ENCODE measurements around the gene MAML3. TPM values are rescaled to one million over a fixed set of nuclear protein-coding genes. Genes with fewer than 3 reads are reported as not detected.

The MAML3 gene
- total and polyA plus RNA-seq, 2 of the 13 experiments (the other 11 are each of a cell fraction or from before 2014, with no cell fraction given) = 0.05 to 0.13 TPM

- BruUV-seq (replicated peaks) = no TSS peak
- DNase-seq (ENCODE audit: low spot score) (no peak), ATAC-seq (no peak), FAIRE-seq (no peak)
- POLR2A ChIA-PET = no interaction called here
- no peak overlapping the region for H2AFZ ChIP-seq (ENCODE audit: low read length)
- H3K79me2 ChIP-seq (ENCODE audit: insufficient read depth, low read length) = no peaks in the 10 kb centered on the region
- no peaks in the 10 kb centered on the region; a peak in 1 of 5 replicates for H3K27me3 ChIP-seq (ENCODE audit: control insufficient read depth in 1 of 2, insufficient read depth in 2 of 2, low read length in 2 of 2)
- no peaks in the 10 kb centered on the region for H3K9me3 ChIP-seq (ENCODE audit: low read length)
- H3K4me1 ChIP-seq (ENCODE audit: insufficient read depth, low read length) = peaks cover 6% of the 10 kb centered on the region; the same call in 1 of the 2 replicates
- no peaks in the 10 kb centered on the region for H4K20me1 ChIP-seq (ENCODE audit: insufficient read depth, low read length)
- 4% methylated on average over 4 of the region's 4 CpGs for WGBS (ENCODE audit: low lambda C conversion rate)
- H3K36me3 ChIP-seq (replicated peaks in 1 of 2; ENCODE audit: control insufficient read depth in 1 of 2, insufficient read depth in 2 of 2, low read length in 2 of 2) = no peaks in the 10 kb centered on the region
- intact Hi-C loops (cut with micrococcal nuclease; ENCODE audit: unreplicated experiment) = no loop called here
- H3K4me2 ChIP-seq (ENCODE audit: low read depth, low read length) = no peak overlapping the region
- CTCF ChIA-PET (ENCODE audit: low intra/inter-chr PET ratio, low total read pairs) = no interaction called here
- no peak overlapping the region for H3K27ac ChIP-seq (ENCODE audit: extremely low read length, insufficient read depth, low read length)
- no peak overlapping the region for H3K9ac ChIP-seq (ENCODE audit: insufficient read depth, low read depth, low read length)
- H3K4me3 ChIP-seq (replicated peaks in 1 of 3; ENCODE audit: insufficient read depth in 1 of 3, low read depth in 2 of 3, low read length in 3 of 3) = no peak overlapping the region
- in situ Hi-C loops (cut with HindIII; ENCODE audit: extremely low pct_ligation_motif_present, low pct_unique_long_range_greater_than_20kb) = no loop called here
- TF ChIP-seq ZNF317 (CRISPR knock-in tag; IDR thresholded peaks at IDR 0.05) (no peak), ZNF781 (CRISPR knock-in tag; IDR thresholded peaks at IDR 0.05; ENCODE audit: borderline replicate concordance, not compliant biosample characterization) (no peak), ZMYM3 (CRISPR knock-in tag; IDR thresholded peaks at IDR 0.05) (no peak), ZBTB25 (CRISPR knock-in tag; IDR thresholded peaks at IDR 0.05) (no peak), KLF9 (CRISPR knock-in tag; IDR thresholded peaks at IDR 0.05; ENCODE audit: low read depth) (no peak), ZNF318 (CRISPR knock-in tag; IDR thresholded peaks at IDR 0.05) (no peak), SATB2 (CRISPR knock-in tag; IDR thresholded peaks at IDR 0.05) (no peak), TFE3 (CRISPR knock-in tag; IDR thresholded peaks at IDR 0.05) (no peak), ZNF331 (CRISPR knock-in tag; IDR thresholded peaks at IDR 0.05) (no peak), KDM3A (CRISPR knock-in tag; IDR thresholded peaks at IDR 0.05; ENCODE audit: low read depth) (no peak), TRAFD1 (CRISPR knock-in tag; IDR thresholded peaks at IDR 0.05; ENCODE audit: borderline replicate concordance) (no peak), ZNF296 (CRISPR knock-in tag; conservative IDR thresholded peaks at IDR 0.05) (no peak), NR2F2 (IDR thresholded peaks at IDR 0.05; ENCODE audit: borderline replicate concordance, low read depth) (no peak)
Observed at GRCh38 chr4:140108243-140108642, 45.7 kb downstream of the MAML3 start.

Data from HepG2 (cell line).